Measurements from ENCODE around the gene ARHGAP21. TPM values are rescaled to one million over a fixed set of nuclear protein-coding genes. Genes with fewer than 3 reads are reported as not detected.

ARHGAP21 gene
- total RNA-seq, 1 experiment from 2014 or later, result 59.4 TPM

- Histone ChIP-seq H3K18ac (ENCODE audit: insufficient read length, low read depth, low read length) (no peak overlapping the region), H3K9me3 (ENCODE audit: control insufficient read depth, low read depth, low read length) (no peaks in the 10 kb centered on the region), H3K27me3 (ENCODE audit: insufficient read depth, low read length) (no peaks in the 10 kb centered on the region), H3K79me2 (ENCODE audit: insufficient read depth, low read length) (no peaks in the 10 kb centered on the region), H4K5ac (ENCODE audit: insufficient read length, low read depth, low read length) (no peak overlapping the region), H2BK5ac (ENCODE audit: insufficient read length, low read length) (no peak overlapping the region), H3K14ac (ENCODE audit: insufficient read depth, low read length) (no peak overlapping the region), H2AFZ (ENCODE audit: low read length) (peak overlapping the region; percentile 29), H2BK12ac (ENCODE audit: insufficient read length, low read depth, low read length) (no peak overlapping the region), H2BK120ac (ENCODE audit: low read depth, low read length, poor library complexity, severe bottlenecking) (no peak overlapping the region), H3K23ac (ENCODE audit: insufficient read length, low read depth, low read length) (no peak overlapping the region), H4K20me1 (ENCODE audit: control insufficient read depth, insufficient read depth, insufficient read length) (no peaks in the 10 kb centered on the region), H2AK5ac (ENCODE audit: insufficient read length, low read length) (no peak overlapping the region), H3K23me2 (ENCODE audit: insufficient read length, low read depth, low read length, poor library complexity, severe bottlenecking) (no peaks in the 10 kb centered on the region), H3T11ph (ENCODE audit: low read length) (no peak overlapping the region), H3K4me2 (ENCODE audit: insufficient read depth, insufficient read length, low read length) (no peak overlapping the region), H3K9ac (ENCODE audit: extremely low read depth, insufficient read length, low read length) (no peak overlapping the region), H3K27ac (ENCODE audit: insufficient read length, low read depth, low read length) (no peak overlapping the region), H4K8ac (replicated peaks; ENCODE audit: insufficient read length, low read depth, low read length) (no peak overlapping the region), H2BK15ac (ENCODE audit: low read depth, low read length) (no peak overlapping the region), H2BK20ac (ENCODE audit: low read depth, low read length, poor library complexity, severe bottlenecking) (no peak overlapping the region), H3K56ac (ENCODE audit: insufficient read length, low read depth, low read length) (no peak overlapping the region), H3K79me1 (ENCODE audit: insufficient read depth, low read depth, low read length, poor library complexity, severe bottlenecking) (no peaks in the 10 kb centered on the region), H3K4me1 (ENCODE audit: insufficient read depth, low read length) (no peaks in the 10 kb centered on the region), H4K91ac (ENCODE audit: insufficient read length, low read depth, low read length) (no peak overlapping the region), H3K4ac (ENCODE audit: low read depth, low read length) (no peak overlapping the region)
- no peak for DNase-seq
- no peak overlapping the region for H3K27ac Mint-ChIP-seq
- H3K4me1 Mint-ChIP-seq, result peaks cover 6 to 13% of the 10 kb centered on the region in 2 experiments; a peak in 2 of 4 replicates
- TF ChIP-seq, protein P1, sequence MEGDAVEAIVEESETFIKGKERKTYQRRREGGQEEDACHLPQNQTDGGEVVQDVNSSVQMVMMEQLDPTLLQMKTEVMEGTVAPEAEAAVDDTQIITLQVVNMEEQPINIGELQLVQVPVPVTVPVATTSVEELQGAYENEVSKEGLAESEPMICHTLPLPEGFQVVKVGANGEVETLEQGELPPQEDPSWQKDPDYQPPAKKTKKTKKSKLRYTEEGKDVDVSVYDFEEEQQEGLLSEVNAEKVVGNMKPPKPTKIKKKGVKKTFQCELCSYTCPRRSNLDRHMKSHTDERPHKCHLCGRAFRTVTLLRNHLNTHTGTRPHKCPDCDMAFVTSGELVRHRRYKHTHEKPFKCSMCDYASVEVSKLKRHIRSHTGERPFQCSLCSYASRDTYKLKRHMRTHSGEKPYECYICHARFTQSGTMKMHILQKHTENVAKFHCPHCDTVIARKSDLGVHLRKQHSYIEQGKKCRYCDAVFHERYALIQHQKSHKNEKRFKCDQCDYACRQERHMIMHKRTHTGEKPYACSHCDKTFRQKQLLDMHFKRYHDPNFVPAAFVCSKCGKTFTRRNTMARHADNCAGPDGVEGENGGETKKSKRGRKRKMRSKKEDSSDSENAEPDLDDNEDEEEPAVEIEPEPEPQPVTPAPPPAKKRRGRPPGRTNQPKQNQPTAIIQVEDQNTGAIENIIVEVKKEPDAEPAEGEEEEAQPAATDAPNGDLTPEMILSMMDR (conservative IDR thresholded peaks at IDR 0.05), result no peak
- no peaks in the 10 kb centered on the region for H3K36me3 Mint-ChIP-seq (ENCODE audit: insufficient read depth in 1 of 3, low read depth in 3 of 3)
- no peaks in the 10 kb centered on the region; the same call in 1 of the 2 replicates for H3K27me3 Mint-ChIP-seq (ENCODE audit: low read depth)
- no peaks in the 10 kb centered on the region for H3K9me3 Mint-ChIP-seq
- WGBS (ENCODE audit: extremely low coverage, insufficient read length, low lambda C conversion rate), result no CpG with 5 or more reads among the region's 1 CpG
- H3K4me3 Mint-ChIP-seq, result no peak overlapping the region
These were observed 8.3 kb upstream of the ARHGAP21 start for GRCh38 chr10:24731942-24732341.

Data from H9 (cell line).